Neural crest cell (in vitro differentiated cells): ENCODE measurements around the gene MTFR1L. TPM values are rescaled to one million over a fixed set of nuclear protein-coding genes. Genes with fewer than 3 reads are reported as not detected.

Source experiments
- DNase-seq: peaks from one replicate; pipeline ENCODE4 v3.0.0; 2021; ENCODE audit warnings: low read depth, mixed read lengths, low spot score
- H3K27ac Mint-ChIP-seq: one replicate; pipeline ENCODE4 v1.8.0; 2021; ENCODE audit warnings: mild to moderate bottlenecking, mixed read lengths; ENCODE audit not compliant: unreplicated experiment
- H3K27me3 Mint-ChIP-seq: 2 replicates; pipeline ENCODE4 v1.8.0; 2021; ENCODE audit warnings: low read depth, mild to moderate bottlenecking, mixed read lengths
- H3K36me3 Mint-ChIP-seq: 2 replicates; pipeline ENCODE4 v1.8.0; 2021; ENCODE audit warnings: low read depth, mild to moderate bottlenecking, mixed read lengths
- H3K4me1 Mint-ChIP-seq: 2 replicates; pipeline ENCODE4 v1.8.0; 2021; ENCODE audit warnings: mixed read lengths
- H3K4me3 Mint-ChIP-seq: one replicate; pipeline ENCODE4 v1.8.0; 2021; ENCODE audit warnings: mild to moderate bottlenecking, mixed read lengths
- H3K9me3 Mint-ChIP-seq: 2 replicates; pipeline ENCODE4 v1.8.0; 2021; ENCODE audit warnings: mixed read lengths
- CTCF ChIP-seq: fragments of 200-600 bp; sonication (generic); conservative IDR thresholded peaks from 2 replicates; pipeline ENCODE4 v1.5.0; 2021; ENCODE audit warnings: antibody characterized with exemption, mild to moderate bottlenecking
- total RNA-seq: library from RNA; stranded (reverse); gene quantifications from 2 replicates; pipeline ENCODE4 v1.2.1, GENCODE V29; 2021

Gene MTFR1L
- total RNA-seq, 1 donor from 2014 or later = 68.6 TPM

- H3K36me3 Mint-ChIP-seq = peaks cover 4% of the 10 kb centered on the region
- H3K4me3 Mint-ChIP-seq = no peak overlapping the region
- DNase-seq = no peak
Observed at GRCh38 chr1:25785333-25786067, 34.3 kb upstream of the MTFR1L start.

GRCh38 chr1:25786887-25787759 is 32.6 kb upstream of the MTFR1L start:
- DNase-seq = no peak
- TF ChIP-seq CTCF = no peak
- Mint-ChIP-seq H3K27ac (peak overlapping the region; percentile 62), H3K4me3 (peak overlapping the region; percentile 47), H3K9me3 (no peaks in the 10 kb centered on the region), H3K27me3 (no peaks in the 10 kb centered on the region), H3K4me1 (peaks cover 92% of the 10 kb centered on the region), H3K36me3 (peaks cover 4% of the 10 kb centered on the region)

More at GRCh38 chr1:25785333-25786067, 34.3 kb upstream of the MTFR1L start:
- Mint-ChIP-seq H3K4me1 (peaks cover 82% of the 10 kb centered on the region), H3K9me3 (no peaks in the 10 kb centered on the region), H3K27me3 (no peaks in the 10 kb centered on the region), H3K27ac (no peak overlapping the region)
- TF ChIP-seq CTCF = no peak

GRCh38 chr1:25787760-25788166 is 32.0 kb upstream of the MTFR1L start:
- DNase-seq = no peak
- no peak for TF ChIP-seq CTCF
- Mint-ChIP-seq H3K4me3 (peak overlapping the region; percentile 47), H3K4me1 (peaks cover 89% of the 10 kb centered on the region), H3K9me3 (no peaks in the 10 kb centered on the region), H3K36me3 (peaks cover 4% of the 10 kb centered on the region), H3K27me3 (no peaks in the 10 kb centered on the region), H3K27ac (peak overlapping the region; percentile 22)

GRCh38 chr1:25790472-25790871 is 29.3 kb upstream of the MTFR1L start:
- Mint-ChIP-seq H3K4me3 (peak overlapping the region; percentile 58), H3K27ac (no peak overlapping the region), H3K9me3 (no peaks in the 10 kb centered on the region), H3K4me1 (peaks cover 84% of the 10 kb centered on the region), H3K36me3 (peaks cover 4% of the 10 kb centered on the region), H3K27me3 (no peaks in the 10 kb centered on the region)
- TF ChIP-seq CTCF = no peak
- no peak for DNase-seq

GRCh38 chr1:25792115-25792514 is 27.6 kb upstream of the MTFR1L start:
- Mint-ChIP-seq H3K4me1 (peaks cover 84% of the 10 kb centered on the region), H3K4me3 (peak overlapping the region; percentile 58), H3K36me3 (peaks cover 4% of the 10 kb centered on the region), H3K27ac (peak overlapping the region; percentile 59), H3K9me3 (no peaks in the 10 kb centered on the region), H3K27me3 (no peaks in the 10 kb centered on the region)
- TF ChIP-seq CTCF = no peak
- DNase-seq = no peak
